ENCODE measurements around the gene SENP3. TPM values are rescaled to one million over a fixed set of nuclear protein-coding genes. Genes with fewer than 3 reads are reported as not detected.

SENP3 gene
- total and polyA plus RNA-seq, 7 donors, result 24.0 to 90.5 (median 40.7) TPM

- Histone ChIP-seq H3K27me3 (ENCODE audit: insufficient read depth in 3 of 3, low read length in 2 of 3) (no peaks in the 10 kb centered on the region), H3K9me3 (no peaks in the 10 kb centered on the region), H3K4me1 (peaks cover 59% of the 10 kb centered on the region), H3K4me3 (peak overlapping the region; percentile 41), H3K36me3 (ENCODE audit: insufficient read depth in 1 of 2, low read depth in 1 of 2) (peaks cover 10 to 33% of the 10 kb centered on the region in 2 donors), H3K27ac (peak overlapping the region; percentile 89)
- intact Hi-C loops (cut with DNase I), result loop anchor here in 1 of 2 donors (5.0 to 10.0 kb wide), 2 partner anchors 106 to 346 kb away; partner anchors contain the start of genes DVL2, PHF23, TP53 and WRAP53
- ATAC-seq, result no peak
- WGBS, 3 donors, result 81 to 88% (median 83%) methylated on average over 21 to 23 of the region's 23 CpGs
- DNase-seq, result no peak
- no peak for TF ChIP-seq CTCF (IDR thresholded peaks at IDR 0.05)
Observed at GRCh38 chr17:7580604-7581575, 19.2 kb downstream of the SENP3 start.

- ATAC-seq, result no peak
- intact Hi-C loops (cut with DNase I), result loop anchor here in 1 of 2 donors (5.0 to 10.0 kb wide), 2 partner anchors 105 to 348 kb away; partner anchors contain the start of genes DVL2, PHF23, TP53 and WRAP53
- H3K27ac ChIP-seq, result peak overlapping the region; percentile 89
- peak overlapping the region; percentile 78 for H3K4me3 ChIP-seq
- H3K36me3 ChIP-seq (ENCODE audit: insufficient read depth in 1 of 2, low read depth in 1 of 2), result peaks cover 4 to 32% of the 10 kb centered on the region in 2 donors
- no peaks in the 10 kb centered on the region for H3K9me3 ChIP-seq
- no peaks in the 10 kb centered on the region for H3K27me3 ChIP-seq (ENCODE audit: insufficient read depth in 3 of 3, low read length in 2 of 3)
- 83 to 86% (median 85%) methylated on average over 34 to 36 of the region's 36 CpGs for WGBS, 3 donors
- peaks cover 45% of the 10 kb centered on the region for H3K4me1 ChIP-seq
- no peak for TF ChIP-seq CTCF (IDR thresholded peaks at IDR 0.05)
- peak; percentile 48 to 75 for DNase-seq
Observed at GRCh38 chr17:7582396-7583252, 20.9 kb downstream of the SENP3 start.

GRCh38 chr17:7583253-7584109, 21.8 kb downstream of the SENP3 start, which contains the start of gene MPDU1:
Gene MPDU1 (plus strand): TSS chr17:7583852. CDS start chr17:7583863, 11 bp downstream.
- H3K27me3 ChIP-seq (ENCODE audit: insufficient read depth in 3 of 3, low read length in 2 of 3), result no peaks in the 10 kb centered on the region
- TF ChIP-seq CTCF (IDR thresholded peaks at IDR 0.05), result no peak
- H3K36me3 ChIP-seq (ENCODE audit: insufficient read depth in 1 of 2, low read depth in 1 of 2), result peaks cover 0 to 32% of the 10 kb centered on the region in 2 donors
- 13 to 15% (median 13%) methylated on average over 67 to 69 of the region's 69 CpGs for WGBS, 3 donors
- DNase-seq (peak; percentile 98 to 99), ATAC-seq (peak; percentile 81 to 87 (median 82))
- no peaks in the 10 kb centered on the region for H3K9me3 ChIP-seq
- peak within 1 kb of the TSS; percentile 78 for H3K4me3 ChIP-seq
- intact Hi-C loops (cut with DNase I), result loop anchor here in 1 of 2 donors (5.0 to 10.0 kb wide), 2 partner anchors 104 to 349 kb away; partner anchors contain the start of genes DVL2, PHF23, TP53 and WRAP53
- peak within 1 kb of the TSS; percentile 89 for H3K27ac ChIP-seq
- H3K4me1 ChIP-seq, result peaks cover 42% of the 10 kb centered on the region

All from psoas muscle (tissue), 8 donors.